HL-60 (cell line): ENCODE results near the gene XIRP2.

Experiments
- DNase-seq, 2 experiments: peaks; one replicate each; pipeline ENCODE4 v3.0.0-alpha.2; 2010 to 2020; ENCODE audit warnings: low read depth in 1 of 2, low spot score in 1 of 2
- H3K27ac ChIP-seq: fragments of 250-450 bp; sonication (Bioruptor Pico); replicated peaks from 2 replicates; pipeline ENCODE4 v1.5.1; 2020; ENCODE audit warnings: mild to moderate bottlenecking, moderate library complexity
- H3K27me3 ChIP-seq: fragments of 250-450 bp; sonication (Bioruptor Pico); 2 replicates; pipeline ENCODE4 v1.5.1; 2021; ENCODE audit warnings: mild to moderate bottlenecking, moderate library complexity; ENCODE audit not compliant: insufficient read depth, poor library complexity, severe bottlenecking
- H3K4me3 ChIP-seq: replicated peaks from 2 replicates; pipeline ENCODE4 v1.5.1; 2011; ENCODE audit warnings: mild to moderate bottlenecking, control low read depth, low read length; ENCODE audit not compliant: insufficient read depth
- CTCF ChIP-seq: IDR thresholded peaks from one replicate; pipeline ENCODE4 v1.5.1; 2011; ENCODE audit warnings: low read length, control low read depth, inconsistent platforms; ENCODE audit not compliant: insufficient read depth
- GABPA ChIP-seq: IDR thresholded peaks from 2 replicates; pipeline ENCODE4 v1.6.1; 2012; ENCODE audit warnings: low read depth
- POLR2AphosphoS5 ChIP-seq: IDR thresholded peaks from 2 replicates; pipeline ENCODE4 v1.6.1; 2012; ENCODE audit warnings: low read depth
- REST ChIP-seq: IDR thresholded peaks from 2 replicates; pipeline ENCODE4 v1.6.1; 2012; ENCODE audit warnings: low read depth; ENCODE audit not compliant: insufficient replicate concordance
- SPI1 ChIP-seq: IDR thresholded peaks from 2 replicates; pipeline ENCODE4 v1.6.1; 2012; ENCODE audit warnings: low read depth, mild to moderate bottlenecking, borderline replicate concordance

XIRP2 gene

GRCh38 chr2:166916987-166917386 lies 28.7 kb downstream of the XIRP2 start:
- Histone ChIP-seq H3K4me3 (no peak overlapping the region), H3K27ac (no peak overlapping the region), H3K27me3 (no peaks in the 10 kb centered on the region)
- DNase-seq: no peak
- TF ChIP-seq GABPA: no peak
- no peak for TF ChIP-seq SPI1
- no peak for TF ChIP-seq POLR2AphosphoS5
- TF ChIP-seq REST: no peak
- TF ChIP-seq CTCF: no peak

GRCh38 chr2:166917415-166917814 lies 29.1 kb downstream of the XIRP2 start:
- no peak for TF ChIP-seq SPI1
- TF ChIP-seq GABPA: no peak
- no peak for TF ChIP-seq REST
- no peak for TF ChIP-seq CTCF
- TF ChIP-seq POLR2AphosphoS5: no peak
- H3K27me3 ChIP-seq: no peaks in the 10 kb centered on the region
- no peak overlapping the region for H3K27ac ChIP-seq
- no peak overlapping the region for H3K4me3 ChIP-seq
- no peak for DNase-seq

- no peak overlapping the region for H3K4me3 ChIP-seq
- no peak for DNase-seq
- TF ChIP-seq REST: no peak
- no peak for TF ChIP-seq CTCF
- no peak for TF ChIP-seq SPI1
- no peak for TF ChIP-seq POLR2AphosphoS5
- no peak for TF ChIP-seq GABPA
- no peak overlapping the region for H3K27ac ChIP-seq
- H3K27me3 ChIP-seq: no peaks in the 10 kb centered on the region
Observed at GRCh38 chr2:166921261-166921896, 33.1 kb downstream of the XIRP2 start.
